Right lobe of liver (tissue), 6 donors: ENCODE measurements around the gene PSMC5. TPM values are rescaled to one million over a fixed set of nuclear protein-coding genes. Genes with fewer than 3 reads are reported as not detected.

ENCODE experiments used
- ATAC-seq, 4 donors: fragments of 200-7000 bp; cut with Tn5 transposase; one replicate each; pipeline ENCODE4 v1.9.1; 2020; ENCODE audit warnings: mild to moderate bottlenecking in 4 of 4, moderate library complexity in 4 of 4
- DNase-seq, 3 donors: peaks; one replicate each; pipeline ENCODE4 v3.0.0-alpha.2; 2020
- H3K27ac ChIP-seq, 3 donors: fragments of 200-600 bp; one replicate each; pipeline ENCODE4 v1.8.0; 2022
- H3K27me3 ChIP-seq, 2 donors: fragments of 200-600 bp; one replicate each; pipeline ENCODE4 v1.8.0; 2022
- H3K36me3 ChIP-seq, 4 donors: fragments of 200-600 bp; sonication (generic) in 1 of 4; one replicate each; pipeline versions ENCODE4 v1.5.1 to v1.8.0; 2017 to 2022; ENCODE audit warnings: control low read depth in 1 of 4
- H3K4me1 ChIP-seq, 4 donors: fragments of 200-600 bp; sonication (generic) in 1 of 4; one replicate each; pipeline versions ENCODE4 v1.5.1 to v1.8.0; 2017 to 2022; ENCODE audit warnings: control low read depth in 1 of 4
- H3K4me3 ChIP-seq, 3 donors: fragments of 200-600 bp; one replicate each; pipeline ENCODE4 v1.8.0; 2022
- H3K9me3 ChIP-seq, 4 donors: fragments of 200-600 bp; sonication (generic) in 1 of 4; one replicate each; pipeline versions ENCODE4 v1.5.1 to v1.8.0; 2017 to 2022; ENCODE audit warnings: control low read depth in 1 of 4
- POLR2A ChIP-seq: fragments of 450-650 bp; IDR thresholded peaks from one replicate; pipeline ENCODE4 v1.6.1; 2017; ENCODE audit warnings: antibody characterized with exemption, mild to moderate bottlenecking
- WGBS: methylation state at CpG from one replicate; pipeline ENCODE4 v1.1.6; 2018; ENCODE audit warnings: low coverage, low lambda C conversion rate; ENCODE audit not compliant: insufficient coverage; ENCODE audit errors: missing lambda C conversion rate; 5-methylcytosine and 5-hydroxymethylcytosine counted together
- intact Hi-C, 2 donors: fragments of 100-400 bp; cut with DNase I; formaldehyde crosslinking; loops; one replicate each; pipeline versions ENCODE4 v1.11.2 to v1.14.1; 2022
- total RNA-seq, 6 experiments: library from RNA; depleted of rRNA in 2 of 6; stranded (reverse); fragments of >200 nt in 2 of 6; fragmentation: NEBNext Ultra II Directional in 3 of 6; extraction: Animal tissue kit (Norgen Biotek cat#: 25700) in 3 of 6; gene quantifications; one replicate each; pipeline versions ENCODE4 v1.1.0 to v1.2.4, GENCODE V29; 2016 to 2023
- TF ChIP-seq, protein P1 (sequence below), 4 donors: fragments of 200-600 bp in 3 of 4; fragments of 450-650 bp in 1 of 4; IDR thresholded peaks; one replicate each; pipeline versions ENCODE4 v1.5.1 to v1.8.0; 2016 to 2022; ENCODE audit warnings: antibody characterized with exemption in 4 of 4, mild to moderate bottlenecking in 2 of 4
- donor health status: DM: no; HTN: yes; CAD: no.
- donor health status: DM: no; HTN: no; CAD: no.
- donor health status: DM: no; HTN: no; CAD: no.
- donor health status: DM: no; HTN: yes; CAD: no.
- donor health status: DM: no; HTN: yes; CAD: no.

Gene PSMC5
- total RNA-seq, 6 experiments from 2014 or later, result 52.7 to 70.9 (median 66.5) TPM

- Histone ChIP-seq H3K4me1 (peaks cover 0 to 27% (median 1%) of the 10 kb centered on the region in 4 donors), H3K9me3 (no peaks in the 10 kb centered on the region), H3K4me3 (no peak overlapping the region), H3K27ac (no peak overlapping the region), H3K36me3 (peaks cover 0 to 82% (median 47%) of the 10 kb centered on the region in 4 donors), H3K27me3 (no peaks in the 10 kb centered on the region)
- no peak for DNase-seq
- 85% methylated on average over 6 of the region's 6 CpGs for WGBS
- intact Hi-C loops, result no loop called here
- no peak for ATAC-seq
- TF ChIP-seq POLR2A, result no peak
- TF ChIP-seq, protein P1, sequence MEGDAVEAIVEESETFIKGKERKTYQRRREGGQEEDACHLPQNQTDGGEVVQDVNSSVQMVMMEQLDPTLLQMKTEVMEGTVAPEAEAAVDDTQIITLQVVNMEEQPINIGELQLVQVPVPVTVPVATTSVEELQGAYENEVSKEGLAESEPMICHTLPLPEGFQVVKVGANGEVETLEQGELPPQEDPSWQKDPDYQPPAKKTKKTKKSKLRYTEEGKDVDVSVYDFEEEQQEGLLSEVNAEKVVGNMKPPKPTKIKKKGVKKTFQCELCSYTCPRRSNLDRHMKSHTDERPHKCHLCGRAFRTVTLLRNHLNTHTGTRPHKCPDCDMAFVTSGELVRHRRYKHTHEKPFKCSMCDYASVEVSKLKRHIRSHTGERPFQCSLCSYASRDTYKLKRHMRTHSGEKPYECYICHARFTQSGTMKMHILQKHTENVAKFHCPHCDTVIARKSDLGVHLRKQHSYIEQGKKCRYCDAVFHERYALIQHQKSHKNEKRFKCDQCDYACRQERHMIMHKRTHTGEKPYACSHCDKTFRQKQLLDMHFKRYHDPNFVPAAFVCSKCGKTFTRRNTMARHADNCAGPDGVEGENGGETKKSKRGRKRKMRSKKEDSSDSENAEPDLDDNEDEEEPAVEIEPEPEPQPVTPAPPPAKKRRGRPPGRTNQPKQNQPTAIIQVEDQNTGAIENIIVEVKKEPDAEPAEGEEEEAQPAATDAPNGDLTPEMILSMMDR (IDR thresholded peaks at IDR 0.05), result no peak
Measured at GRCh38 chr17:63821804-63822203, 5.4 kb upstream of the PSMC5 start.

DNA sequence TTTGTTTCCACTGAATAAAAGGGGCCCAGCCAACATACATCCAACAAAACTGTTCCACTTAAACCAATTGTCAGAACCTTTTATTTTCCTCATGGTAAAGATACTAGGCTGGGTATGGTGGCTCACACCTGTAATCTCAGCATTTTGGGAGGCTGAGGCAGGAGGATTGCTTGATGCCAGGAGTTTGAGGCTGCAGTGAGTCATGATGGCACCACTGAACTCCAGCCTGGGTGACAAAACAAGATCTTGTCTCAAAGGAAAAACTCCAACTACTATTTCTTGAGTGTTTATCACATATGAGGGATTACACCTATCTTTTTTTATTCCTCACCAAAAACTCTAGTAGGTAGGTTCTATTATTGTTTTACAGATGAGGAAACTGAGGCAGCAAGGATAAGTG, 4.7 kb upstream of the PSMC5 start:
- intact Hi-C loops, result no loop called here
- no peak for DNase-seq
- Histone ChIP-seq H3K36me3 (peaks cover 0 to 76% (median 41%) of the 10 kb centered on the region in 4 donors), H3K9me3 (no peaks in the 10 kb centered on the region), H3K27me3 (no peaks in the 10 kb centered on the region), H3K4me1 (peaks cover 0 to 27% (median 1%) of the 10 kb centered on the region in 4 donors), H3K27ac (no peak overlapping the region), H3K4me3 (no peak overlapping the region)
- no peak for TF ChIP-seq POLR2A
- TF ChIP-seq, protein P1 (IDR thresholded peaks at IDR 0.05), result no peak
- no peak for ATAC-seq

- H3K4me1 ChIP-seq, result peaks cover 0 to 29% (median 6%) of the 10 kb centered on the region in 4 donors
- no peak overlapping the region for H3K27ac ChIP-seq
- no peak overlapping the region for H3K4me3 ChIP-seq
- 90% methylated on average over 11 of the region's 13 CpGs for WGBS
- DNase-seq, result no peak
- H3K9me3 ChIP-seq, result no peaks in the 10 kb centered on the region
- H3K36me3 ChIP-seq, result peaks cover 0 to 64% (median 31%) of the 10 kb centered on the region in 4 donors
- no peak for TF ChIP-seq POLR2A
- TF ChIP-seq, protein P1 (IDR thresholded peaks at IDR 0.05), result no peak
- ATAC-seq, result no peak
- H3K27me3 ChIP-seq, result no peaks in the 10 kb centered on the region
- intact Hi-C loops, result no loop called here
Measured at GRCh38 chr17:63823659-63824331, 3.4 kb upstream of the PSMC5 start.

- ATAC-seq (no peak), DNase-seq (no peak)
- WGBS, result 94% methylated on average over 9 of the region's 9 CpGs
- H3K27me3 ChIP-seq, result no peaks in the 10 kb centered on the region
- no peaks in the 10 kb centered on the region for H3K9me3 ChIP-seq
- H3K27ac ChIP-seq, result no peak overlapping the region
- H3K4me1 ChIP-seq, result peaks cover 0 to 29% (median 6%) of the 10 kb centered on the region in 4 donors
- no peak overlapping the region for H3K4me3 ChIP-seq
- TF ChIP-seq, protein P1 (IDR thresholded peaks at IDR 0.05), result no peak
- no peak for TF ChIP-seq POLR2A
- H3K36me3 ChIP-seq, result peaks cover 0 to 63% (median 30%) of the 10 kb centered on the region in 4 donors
- intact Hi-C loops, result no loop called here
Measured at GRCh38 chr17:63824362-63824761, 2.9 kb upstream of the PSMC5 start.
